ENCODE measurements around the gene NPAS1. TPM values are rescaled to one million over a fixed set of nuclear protein-coding genes. Genes with fewer than 3 reads are reported as not detected.

The NPAS1 gene
- total RNA-seq, 2 experiments from 2014 or later: not detected

- H3K27me3 Mint-ChIP-seq (ENCODE audit: low read depth): no peaks in the 10 kb centered on the region
- peak; percentile 18 for ATAC-seq
- H3K9me3 Mint-ChIP-seq (ENCODE audit: insufficient read depth): no peaks in the 10 kb centered on the region
- peak overlapping the region; percentile 87 for H3K27ac Mint-ChIP-seq
- CTCF ChIA-PET: interaction anchor here (0.9 to 7.3 kb wide), 6 partner anchors 14 to 150 kb away, joined by 3 to 48 read pairs (median 10); partner anchors contain the start of gene ZC3H4
- peak overlapping the region; percentile 78 for H3K4me3 Mint-ChIP-seq
- peaks cover 79% of the 10 kb centered on the region for H3K4me1 Mint-ChIP-seq (ENCODE audit: low read depth)
- peak; percentile 56 for DNase-seq
- H3K36me3 Mint-ChIP-seq (ENCODE audit: low read depth): peaks cover 70% of the 10 kb centered on the region
- POLR2A ChIA-PET: interaction anchor here (0.9 to 11.5 kb wide), 5 partner anchors 11 to 150 kb away, joined by 3 to 256 read pairs (median 3); partner anchors contain the start of genes SAE1 and ZC3H4
Measured at GRCh38 chr19:47093841-47094240, 74.2 kb downstream of the NPAS1 start.

GRCh38 chr19:47094557-47095475 is 75.2 kb downstream of the NPAS1 start:
- CTCF ChIA-PET: interaction anchor here (1.0 to 7.3 kb wide), 8 partner anchors 11 to 149 kb away, joined by 4 to 48 read pairs (median 10); partner anchors contain the start of gene ZC3H4
- DNase-seq (peak; percentile 64), ATAC-seq (peak; percentile 82)
- POLR2A ChIA-PET: interaction anchor here (0.7 to 11.5 kb wide), 7 partner anchors 12 to 162 kb away, joined by 3 to 256 read pairs (median 3); partner anchors contain the start of gene ZC3H4
- H3K4me1 Mint-ChIP-seq (ENCODE audit: low read depth): peaks cover 79% of the 10 kb centered on the region
- H3K4me3 Mint-ChIP-seq: peak overlapping the region; percentile 78
- H3K36me3 Mint-ChIP-seq (ENCODE audit: low read depth): peaks cover 64% of the 10 kb centered on the region
- H3K9me3 Mint-ChIP-seq (ENCODE audit: insufficient read depth): no peaks in the 10 kb centered on the region
- peak overlapping the region; percentile 87 for H3K27ac Mint-ChIP-seq
- H3K27me3 Mint-ChIP-seq (ENCODE audit: low read depth): no peaks in the 10 kb centered on the region

Other genes with a start within 250 kb of the NPAS1 start
- 100 to 1,000 TPM; 176 to 178 TPM for gene SLC1A5, start 231.2 kb upstream of the NPAS1 start, total RNA-seq
- gene AP2S1, start 169.0 kb upstream of the NPAS1 start, total RNA-seq: 100 to 1,000 TPM; 151 to 154 TPM
- 10 to 100 TPM; 23.9 to 24.1 TPM for gene ARHGAP35, start 158.8 kb upstream of the NPAS1 start, total RNA-seq
- gene TMEM160, start 28.8 kb downstream of the NPAS1 start, total RNA-seq: 10 to 100 TPM; 74.4 to 76.8 TPM
- 100 to 1,000 TPM; 102 TPM for gene ZC3H4, start 93.9 kb downstream of the NPAS1 start, total RNA-seq
- gene SAE1, start 111.0 kb downstream of the NPAS1 start, total RNA-seq: 100 to 1,000 TPM; 165 to 175 TPM
- gene BBC3, start 211.4 kb downstream of the NPAS1 start, total RNA-seq: 10 to 100 TPM; 15.7 to 16.8 TPM
- 10 to 100 TPM; 30.0 to 32.1 TPM for gene CCDC9, start 236.7 kb downstream of the NPAS1 start, total RNA-seq